Calu3 (cell line): ENCODE results near the gene HCST. TPM values are rescaled to one million over a fixed set of nuclear protein-coding genes. Genes with fewer than 3 reads are reported as not detected.

Source experiments
- BruUV-seq: library from RNA; stranded (reverse); fragments of 400-500 nt; replicated peaks from 2 replicates; lab custom pipeline; 2021; lab: Mats Ljungman, UMichigan
- CTCF ChIA-PET: fragments of 300-600 bp; sonication (Branson Sonifier 250); formaldehyde crosslinking; loops from one replicate; lab custom pipeline; 2022; ENCODE audit warnings: antibody characterized with exemption; lab: Charles Lee
- DNase-seq: peaks from one replicate; pipeline ENCODE4 v3.0.0; 2022
- H3K27ac Mint-ChIP-seq: one replicate; pipeline ENCODE4 v1.8.0; 2022; ENCODE audit warnings: mixed read lengths; ENCODE audit not compliant: unreplicated experiment
- H3K27me3 Mint-ChIP-seq: one replicate; pipeline ENCODE4 v1.8.0; 2022; ENCODE audit warnings: mixed read lengths; ENCODE audit not compliant: unreplicated experiment
- H3K36me3 Mint-ChIP-seq: one replicate; pipeline ENCODE4 v1.8.0; 2022; ENCODE audit warnings: mild to moderate bottlenecking, moderate library complexity, mixed read lengths; ENCODE audit not compliant: insufficient read depth, unreplicated experiment
- H3K4me1 Mint-ChIP-seq: one replicate; pipeline ENCODE4 v1.8.0; 2022; ENCODE audit warnings: mild to moderate bottlenecking, low read depth, mixed read lengths; ENCODE audit not compliant: unreplicated experiment
- H3K4me3 Mint-ChIP-seq: one replicate; pipeline ENCODE4 v1.8.0; 2022; ENCODE audit warnings: mild to moderate bottlenecking, low read depth, moderate library complexity, mixed read lengths; ENCODE audit not compliant: unreplicated experiment
- H3K9me3 Mint-ChIP-seq: one replicate; pipeline ENCODE4 v1.8.0; 2022; ENCODE audit warnings: low read depth, mixed read lengths; ENCODE audit not compliant: unreplicated experiment
- intact Hi-C: fragments of 100-400 bp; cut with micrococcal nuclease; formaldehyde crosslinking; loops from one replicate; pipeline ENCODE4 v1.10.0; 2022; ENCODE audit not compliant: unreplicated experiment
- total RNA-seq: library from RNA; stranded (reverse); gene quantifications from 2 replicates; pipeline ENCODE4 v1.2.3, GENCODE V29; 2022
- TF ChIP-seq, protein P1 (sequence below): fragments of 200-600 bp; IDR thresholded peaks from one replicate; pipeline ENCODE4 v1.8.0; 2022; ENCODE audit warnings: antibody characterized with exemption; ENCODE audit not compliant: unreplicated experiment

Gene HCST
- total RNA-seq, 1 experiment from 2014 or later: not detected

DNA sequence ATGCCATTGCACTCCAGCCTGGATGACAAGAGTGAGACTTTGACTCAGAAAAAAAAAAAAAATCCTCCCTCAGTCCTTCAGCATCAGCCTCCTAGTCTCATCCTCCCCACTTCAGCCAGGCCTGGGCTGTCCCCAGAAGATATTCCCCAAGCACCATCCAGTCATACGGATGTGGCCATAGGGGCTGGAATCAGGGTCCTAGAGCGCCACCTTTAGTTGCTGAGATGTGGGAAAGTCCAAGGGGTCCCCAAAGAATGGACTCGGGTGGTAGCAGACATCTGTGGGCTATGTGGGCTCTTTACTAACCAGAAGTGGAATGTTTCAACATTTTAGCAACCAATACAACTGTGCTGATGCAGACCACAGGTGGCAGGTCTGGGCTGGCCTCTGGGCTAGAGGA lies 8.8 kb downstream of the HCST start:
- DNase-seq: no peak
- no peaks in the 10 kb centered on the region for H3K4me1 Mint-ChIP-seq
- no peaks in the 10 kb centered on the region for H3K36me3 Mint-ChIP-seq
- no peak overlapping the region for H3K4me3 Mint-ChIP-seq
- H3K27me3 Mint-ChIP-seq: peaks cover 14% of the 10 kb centered on the region
- TF ChIP-seq, protein P1, sequence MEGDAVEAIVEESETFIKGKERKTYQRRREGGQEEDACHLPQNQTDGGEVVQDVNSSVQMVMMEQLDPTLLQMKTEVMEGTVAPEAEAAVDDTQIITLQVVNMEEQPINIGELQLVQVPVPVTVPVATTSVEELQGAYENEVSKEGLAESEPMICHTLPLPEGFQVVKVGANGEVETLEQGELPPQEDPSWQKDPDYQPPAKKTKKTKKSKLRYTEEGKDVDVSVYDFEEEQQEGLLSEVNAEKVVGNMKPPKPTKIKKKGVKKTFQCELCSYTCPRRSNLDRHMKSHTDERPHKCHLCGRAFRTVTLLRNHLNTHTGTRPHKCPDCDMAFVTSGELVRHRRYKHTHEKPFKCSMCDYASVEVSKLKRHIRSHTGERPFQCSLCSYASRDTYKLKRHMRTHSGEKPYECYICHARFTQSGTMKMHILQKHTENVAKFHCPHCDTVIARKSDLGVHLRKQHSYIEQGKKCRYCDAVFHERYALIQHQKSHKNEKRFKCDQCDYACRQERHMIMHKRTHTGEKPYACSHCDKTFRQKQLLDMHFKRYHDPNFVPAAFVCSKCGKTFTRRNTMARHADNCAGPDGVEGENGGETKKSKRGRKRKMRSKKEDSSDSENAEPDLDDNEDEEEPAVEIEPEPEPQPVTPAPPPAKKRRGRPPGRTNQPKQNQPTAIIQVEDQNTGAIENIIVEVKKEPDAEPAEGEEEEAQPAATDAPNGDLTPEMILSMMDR: no peak
- CTCF ChIA-PET: interaction anchor here (1.2 kb wide), 1 partner anchor 11 kb away, joined by 3 read pairs; the partner anchor contains the start of gene NFKBID
- BruUV-seq: no TSS peak
- H3K9me3 Mint-ChIP-seq: no peaks in the 10 kb centered on the region
- H3K27ac Mint-ChIP-seq: no peak overlapping the region
- intact Hi-C loops: no loop called here

DNA sequence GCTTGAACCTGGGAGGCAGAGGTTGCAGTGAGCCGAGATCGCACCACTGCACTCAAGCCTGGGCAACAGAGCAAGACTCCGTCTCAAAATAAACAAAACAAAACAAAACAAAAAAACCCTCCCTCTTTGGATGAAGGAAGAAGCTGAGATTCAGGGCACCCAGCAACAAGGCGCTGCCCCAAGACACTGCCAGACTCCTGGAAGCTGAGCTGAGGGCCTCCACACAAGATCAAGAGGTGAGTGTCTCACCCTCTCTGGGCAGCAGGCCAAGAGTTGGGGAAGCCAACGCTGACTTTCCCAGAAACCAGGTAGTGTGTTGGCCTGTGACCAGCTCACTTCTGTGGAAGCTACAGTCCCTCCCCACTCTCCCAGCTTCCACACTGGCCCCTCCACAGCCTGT lies 9.5 kb downstream of the HCST start:
- peak; percentile 53 for DNase-seq
- H3K9me3 Mint-ChIP-seq: no peaks in the 10 kb centered on the region
- no peak overlapping the region for H3K4me3 Mint-ChIP-seq
- TF ChIP-seq, protein P1: no peak
- intact Hi-C loops: no loop called here
- no peaks in the 10 kb centered on the region for H3K4me1 Mint-ChIP-seq
- no peaks in the 10 kb centered on the region for H3K36me3 Mint-ChIP-seq
- H3K27me3 Mint-ChIP-seq: peaks cover 14% of the 10 kb centered on the region
- no peak overlapping the region for H3K27ac Mint-ChIP-seq
- CTCF ChIA-PET: interaction anchor here (1.2 kb wide), 1 partner anchor 12 kb away, joined by 3 read pairs; the partner anchor contains the start of gene NFKBID
- no TSS peak for BruUV-seq

DNA sequence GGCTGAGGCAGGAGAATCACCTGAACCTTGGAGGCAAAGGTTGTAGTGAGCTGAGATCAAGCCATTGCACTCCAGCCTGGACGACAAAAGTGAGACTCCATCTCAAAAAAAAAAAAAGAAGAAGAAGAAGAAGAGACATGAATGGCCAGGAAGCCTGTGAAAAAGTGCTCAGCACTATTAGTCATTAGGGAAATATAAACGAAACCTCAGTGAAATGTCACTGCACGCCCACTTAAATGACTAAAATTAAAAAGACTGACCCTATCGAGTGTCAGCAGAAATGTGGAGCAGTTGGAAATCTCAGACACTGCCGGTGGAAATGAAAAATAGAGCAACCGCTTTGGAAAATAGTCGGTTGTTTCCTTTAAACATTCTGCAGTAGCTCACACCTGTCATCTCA lies 11.3 kb downstream of the HCST start:
- intact Hi-C loops: no loop called here
- Mint-ChIP-seq H3K27me3 (peaks cover 14% of the 10 kb centered on the region), H3K36me3 (no peaks in the 10 kb centered on the region), H3K4me3 (no peak overlapping the region), H3K9me3 (no peaks in the 10 kb centered on the region), H3K27ac (no peak overlapping the region), H3K4me1 (no peaks in the 10 kb centered on the region)
- CTCF ChIA-PET: no interaction called here
- TF ChIP-seq, protein P1: no peak
- DNase-seq: no peak
- BruUV-seq: no TSS peak

DNA sequence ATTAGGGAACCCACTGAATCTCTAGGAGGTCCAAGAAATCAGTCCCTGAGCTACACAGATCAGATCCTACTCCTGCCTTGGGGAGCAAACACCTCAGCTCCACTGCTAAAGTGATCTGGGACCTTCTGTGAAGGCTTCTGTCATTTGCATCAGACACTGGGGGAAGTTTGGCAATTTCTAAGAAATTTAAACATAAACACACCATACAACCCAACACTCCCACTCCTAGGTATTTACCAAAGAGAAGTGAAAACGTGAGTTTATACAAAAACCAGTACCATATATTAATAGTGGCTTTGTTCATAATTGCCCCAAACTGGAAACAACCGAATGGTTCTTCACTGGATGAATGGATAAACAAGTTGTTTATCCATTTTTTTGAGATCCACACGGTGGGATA lies 13.1 kb downstream of the HCST start:
- Mint-ChIP-seq H3K27me3 (peaks cover 27% of the 10 kb centered on the region), H3K4me1 (no peaks in the 10 kb centered on the region), H3K9me3 (no peaks in the 10 kb centered on the region), H3K36me3 (no peaks in the 10 kb centered on the region), H3K4me3 (no peak overlapping the region), H3K27ac (no peak overlapping the region)
- intact Hi-C loops: no loop called here
- no peak for DNase-seq
- CTCF ChIA-PET: interaction anchor here (0.8 kb wide), 1 partner anchor 12 kb away, joined by 4 read pairs; no protein-coding TSS in a partner anchor
- TF ChIP-seq, protein P1: no peak
- no TSS peak for BruUV-seq
